Stimulated activated CD4-positive, alpha-beta T cell treated with anti-CD3 and anti-CD28 coated beads, Interleukin-15, amount 100 ng/mL, for 48 hours (primary cell): ENCODE results near the gene NDUFAF4.

Experiments
- DNase-seq, 2 donors: peaks; one replicate each; pipeline ENCODE4 v3.0.0-alpha.2; 2020; ENCODE audit warnings: low read depth in 2 of 2

NDUFAF4 gene

GRCh38 chr6:96897396-96898240 is at the start of gene NDUFAF4:
NDUFAF4 (minus strand) TSS chr6:96897891; CDS start chr6:96897801, 90 bp downstream.
- DNase-seq, result peak; percentile 87 to 93

- DNase-seq, result no peak
These were observed 49.4 kb upstream of the NDUFAF4 start for GRCh38 chr6:96947055-96947454.

DNA sequence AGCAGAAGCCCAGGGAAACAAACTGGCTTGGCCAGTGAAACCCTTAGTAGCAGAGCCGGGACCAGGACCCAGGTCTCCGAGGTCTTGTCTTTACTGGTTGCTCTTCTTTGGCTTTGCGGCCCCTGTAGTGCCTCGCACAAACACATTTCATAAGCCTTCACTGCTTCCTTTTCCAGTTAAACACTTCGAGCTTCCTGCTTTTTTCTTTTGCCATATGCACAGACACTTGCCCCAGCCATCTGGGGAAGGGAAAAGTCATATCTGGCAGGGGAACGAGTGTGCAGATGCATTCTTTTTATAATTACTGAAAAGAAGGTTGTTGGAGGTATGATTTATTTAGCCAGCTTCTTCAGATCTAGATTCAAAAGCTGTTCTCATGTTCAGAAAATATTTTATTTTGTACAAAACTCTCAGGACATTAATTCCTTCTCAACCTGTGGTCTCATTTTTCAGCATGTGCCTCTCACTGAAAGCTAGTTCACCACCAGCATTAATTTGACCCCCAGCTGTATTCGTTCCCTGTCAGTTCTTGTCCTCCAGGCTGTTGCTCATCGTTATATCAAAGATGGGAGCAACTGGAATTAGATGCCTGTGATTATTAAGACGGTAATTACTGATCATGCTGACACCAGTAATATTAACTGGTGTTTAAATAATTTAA is 46.0 kb upstream of the NDUFAF4 start:
- no peak for DNase-seq

DNA sequence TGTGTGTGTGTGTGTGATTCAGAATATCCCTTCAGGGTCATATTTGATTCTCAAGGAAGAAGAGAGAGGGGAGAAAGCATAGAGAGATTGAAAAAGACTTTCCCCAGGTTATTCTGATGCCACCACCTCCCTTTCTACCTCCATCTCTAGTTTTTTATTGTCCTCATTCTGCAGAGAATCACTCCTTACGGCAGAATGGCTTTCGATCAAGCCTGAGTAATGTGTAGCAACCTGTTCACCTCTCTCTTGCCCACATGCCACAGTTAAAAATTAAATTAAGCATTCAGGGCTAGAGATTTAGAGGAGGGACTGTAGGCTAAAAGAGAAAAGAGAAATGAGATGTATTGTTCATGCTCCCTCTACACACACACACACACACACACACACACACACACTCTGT is 45.0 kb upstream of the NDUFAF4 start:
- no peak for DNase-seq

- no peak for DNase-seq
These were observed 42.6 kb upstream of the NDUFAF4 start for GRCh38 chr6:96940322-96940721.

GRCh38 chr6:96939007-96939805 is 41.5 kb upstream of the NDUFAF4 start:
- no peak for DNase-seq

DNA sequence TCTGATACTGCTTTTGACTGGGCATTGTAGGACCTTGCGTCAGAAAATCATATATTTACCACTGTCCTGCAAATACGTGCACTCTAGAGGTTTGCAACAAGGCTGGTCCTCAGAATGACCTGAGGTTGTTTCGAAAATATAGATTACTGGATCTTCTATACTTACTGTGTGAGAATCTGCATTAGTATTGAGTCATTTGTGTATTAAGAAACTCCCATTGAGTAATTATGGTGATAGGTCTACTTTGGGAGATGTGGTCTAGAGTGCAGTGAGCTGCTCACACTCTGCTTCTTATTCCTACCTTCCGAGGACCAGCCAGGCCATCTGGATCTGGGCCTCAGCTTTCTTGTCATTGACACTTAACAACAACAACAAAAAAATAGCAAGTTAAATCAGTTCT is 36.4 kb upstream of the NDUFAF4 start:
- DNase-seq, result no peak

DNA sequence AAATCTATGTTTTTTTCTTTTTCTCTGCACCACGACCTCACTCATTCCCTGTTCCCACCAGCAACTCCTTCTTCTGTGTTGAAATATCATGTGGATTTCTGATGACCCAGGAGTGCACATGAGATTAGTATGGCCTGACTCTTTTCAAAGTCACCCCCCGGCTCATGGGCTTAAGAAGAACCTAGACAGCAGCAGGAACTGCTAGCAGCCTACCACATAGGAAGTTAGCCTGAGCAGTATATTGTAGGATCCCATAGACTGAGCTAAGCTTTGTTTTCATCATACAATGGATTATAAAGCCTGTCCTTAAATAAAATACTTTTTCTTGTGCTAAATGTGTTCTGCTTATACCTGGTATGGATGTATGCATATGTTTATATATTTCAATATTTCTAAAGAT is 33.5 kb upstream of the NDUFAF4 start:
- DNase-seq, result no peak

GRCh38 chr6:96929741-96930140 is 32.0 kb upstream of the NDUFAF4 start:
- no peak for DNase-seq

- no peak for DNase-seq
These were observed 30.0 kb upstream of the NDUFAF4 start for GRCh38 chr6:96927660-96928059.

DNA sequence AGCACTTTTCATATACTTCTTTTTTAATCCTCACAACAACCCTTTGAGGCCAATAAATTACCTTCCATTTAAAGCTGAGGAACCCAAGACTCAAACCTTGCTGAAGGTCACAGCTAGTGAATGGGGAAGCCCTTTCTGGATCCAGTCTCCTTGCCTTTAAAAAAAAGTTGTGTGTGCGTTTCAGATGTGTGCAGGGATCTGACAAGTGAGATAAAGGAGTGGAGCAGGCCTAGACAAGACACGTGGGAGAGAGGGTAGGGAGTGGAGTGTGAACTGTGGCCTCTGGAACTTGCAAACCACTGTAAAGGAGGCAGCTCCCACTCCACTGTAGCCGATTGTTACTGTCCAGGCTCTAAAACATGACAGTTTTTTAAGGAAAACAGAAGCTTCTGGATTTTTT is 28.7 kb upstream of the NDUFAF4 start:
- no peak for DNase-seq

DNA sequence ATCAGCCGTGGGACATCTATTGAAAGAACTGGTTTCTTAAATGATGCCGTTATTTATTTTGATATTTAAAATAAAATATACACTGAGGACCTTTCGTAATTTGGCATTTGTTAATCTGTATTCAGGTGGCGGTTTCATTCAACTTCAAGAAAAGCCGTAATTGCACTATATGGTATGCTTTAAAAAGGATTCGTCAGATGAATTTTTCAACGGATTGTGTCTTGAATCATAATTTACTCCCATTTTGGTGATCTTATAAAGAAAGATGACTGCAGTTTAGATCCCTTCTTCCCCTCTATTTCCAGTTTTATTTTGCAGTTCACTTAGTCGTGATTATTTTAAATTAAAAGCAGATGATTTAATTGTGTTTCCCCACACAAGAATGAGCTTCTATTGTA is 27.6 kb upstream of the NDUFAF4 start:
- DNase-seq, result no peak

- DNase-seq, result no peak
These were observed 26.3 kb upstream of the NDUFAF4 start for GRCh38 chr6:96923871-96924493.

- DNase-seq, result no peak
These were observed 25.7 kb upstream of the NDUFAF4 start for GRCh38 chr6:96923400-96923799.

DNA sequence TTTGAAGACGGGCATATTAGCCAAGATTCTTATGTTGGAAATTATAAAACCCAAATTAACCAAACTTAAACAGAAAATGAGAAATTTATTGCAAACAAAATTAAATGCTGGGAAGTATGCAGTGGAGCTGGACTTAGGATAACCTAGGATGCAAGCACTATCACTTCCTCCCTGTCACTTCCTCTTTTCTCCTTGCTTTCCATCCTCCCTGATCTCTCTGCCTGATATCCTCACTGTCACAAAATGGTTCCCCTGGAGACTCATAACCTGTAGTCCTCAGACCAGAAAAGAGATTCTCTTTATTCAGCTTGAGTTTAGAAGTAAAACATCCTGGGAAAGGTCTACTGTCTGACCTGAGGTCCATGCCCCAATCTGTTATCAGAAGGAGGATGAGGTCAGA is 19.4 kb upstream of the NDUFAF4 start:
- DNase-seq, result no peak

DNA sequence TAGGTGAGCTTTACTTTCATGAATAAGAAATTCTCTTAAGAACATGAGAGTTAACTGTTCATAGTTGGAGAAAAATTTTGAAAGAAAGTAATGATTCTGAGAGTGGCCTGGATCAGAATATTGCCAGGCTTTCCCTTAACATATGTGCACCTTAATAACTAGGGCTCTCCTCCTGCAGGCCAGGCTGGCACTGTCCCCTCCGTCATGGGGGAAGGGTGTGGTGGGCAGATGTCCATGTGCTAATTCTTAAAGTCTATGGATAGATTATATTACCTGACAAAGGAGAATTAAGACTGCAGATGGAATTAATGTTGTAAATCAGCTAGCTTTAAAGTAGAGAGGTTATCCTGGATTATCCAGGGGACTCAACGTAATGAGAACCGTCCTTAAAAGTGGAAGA is 15.9 kb upstream of the NDUFAF4 start:
- no peak for DNase-seq

DNA sequence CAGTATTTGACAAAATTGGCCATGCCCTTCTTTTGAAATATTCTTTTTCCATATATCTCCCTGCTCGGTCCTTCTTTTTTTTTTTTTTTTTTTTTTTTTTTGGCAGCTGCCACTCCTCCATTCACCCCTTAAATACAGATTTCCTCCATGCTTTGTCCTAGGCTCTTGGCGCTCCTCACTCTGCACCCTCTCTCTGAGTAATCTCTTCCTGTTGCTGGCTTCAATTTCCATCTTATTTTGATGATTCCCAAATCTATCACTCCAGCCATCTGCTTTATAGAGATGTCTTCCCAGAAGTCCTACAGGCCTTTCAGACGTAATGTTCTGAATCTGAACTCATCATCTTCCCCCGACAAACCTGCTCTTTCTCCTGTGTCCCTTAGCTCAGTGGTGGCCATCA is 14.1 kb upstream of the NDUFAF4 start:
- DNase-seq, result no peak

GRCh38 chr6:96911171-96911570 is 13.5 kb upstream of the NDUFAF4 start:
- no peak for DNase-seq

DNA sequence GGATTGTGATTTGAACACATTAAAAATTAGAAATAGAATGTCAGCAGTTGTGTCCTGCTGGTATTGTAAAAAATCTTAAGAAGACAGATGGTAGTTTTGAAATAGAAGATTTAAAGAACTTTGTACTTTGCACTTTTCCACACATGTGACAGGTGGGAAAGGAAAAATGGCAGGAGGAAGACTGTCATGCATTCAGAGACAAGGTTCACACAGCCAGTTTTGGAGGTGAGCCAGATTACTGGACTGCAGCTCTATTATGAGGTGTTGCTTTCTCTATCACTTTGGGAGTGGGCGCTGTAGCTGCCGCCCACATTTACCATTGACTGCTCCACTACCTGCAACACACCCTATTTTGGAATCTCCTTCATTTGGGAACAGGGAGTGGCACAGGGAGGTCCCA is 12.1 kb upstream of the NDUFAF4 start:
- no peak for DNase-seq

DNA sequence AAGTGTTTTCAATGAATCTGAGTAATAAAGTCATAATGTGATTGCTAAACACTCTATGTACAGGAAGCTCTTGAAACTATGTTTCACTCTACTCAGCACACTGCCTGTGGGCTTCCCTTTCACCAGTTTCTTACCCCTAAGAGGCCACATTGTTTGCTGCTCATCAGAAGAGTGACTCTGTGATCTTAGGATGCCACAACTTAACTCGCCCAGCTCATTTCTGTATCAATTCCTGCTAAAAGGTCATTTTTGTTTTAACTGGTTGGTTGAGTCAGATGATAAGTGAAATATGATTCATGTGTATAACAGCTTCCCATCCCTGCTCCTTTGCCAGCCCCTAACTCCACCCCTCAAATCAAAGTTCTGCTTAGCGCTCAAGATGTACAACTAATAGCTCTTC is 9.8 kb upstream of the NDUFAF4 start:
- DNase-seq, result peak; percentile 29 to 31

DNA sequence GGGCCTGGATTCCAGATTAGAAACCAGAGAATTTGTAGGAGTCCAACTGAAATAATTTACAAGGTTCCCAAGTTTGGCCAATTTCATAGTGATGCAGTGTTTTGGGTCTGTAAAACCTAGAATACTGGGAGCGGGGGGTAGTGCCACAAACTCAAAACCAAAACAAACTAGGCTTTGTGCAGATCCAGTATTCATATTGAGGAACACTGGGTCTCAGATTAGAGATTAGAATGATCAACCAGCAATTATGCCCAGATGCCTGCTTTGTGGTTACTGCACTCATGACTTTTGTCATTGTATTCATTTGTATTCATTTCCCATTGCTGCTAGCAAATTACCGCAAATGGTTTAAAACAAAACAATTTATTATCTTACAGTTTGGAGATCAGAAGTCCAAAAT is 3.2 kb upstream of the NDUFAF4 start:
- no peak for DNase-seq

GRCh38 chr6:96899451-96899998 is 1.8 kb upstream of the NDUFAF4 start:
- DNase-seq, result no peak
